ENCODE measurements around the gene ADPRHL1. TPM values are rescaled to one million over a fixed set of nuclear protein-coding genes. Genes with fewer than 3 reads are reported as not detected.
"Not testable (repeated sequence)": the region's sequence is repeated elsewhere in the genome, so short reads cannot be mapped to it uniquely, and the experiment has no call there.

ADPRHL1 gene
- total RNA-seq, 1 donor from 2014 or later: 16.7 TPM

DNA sequence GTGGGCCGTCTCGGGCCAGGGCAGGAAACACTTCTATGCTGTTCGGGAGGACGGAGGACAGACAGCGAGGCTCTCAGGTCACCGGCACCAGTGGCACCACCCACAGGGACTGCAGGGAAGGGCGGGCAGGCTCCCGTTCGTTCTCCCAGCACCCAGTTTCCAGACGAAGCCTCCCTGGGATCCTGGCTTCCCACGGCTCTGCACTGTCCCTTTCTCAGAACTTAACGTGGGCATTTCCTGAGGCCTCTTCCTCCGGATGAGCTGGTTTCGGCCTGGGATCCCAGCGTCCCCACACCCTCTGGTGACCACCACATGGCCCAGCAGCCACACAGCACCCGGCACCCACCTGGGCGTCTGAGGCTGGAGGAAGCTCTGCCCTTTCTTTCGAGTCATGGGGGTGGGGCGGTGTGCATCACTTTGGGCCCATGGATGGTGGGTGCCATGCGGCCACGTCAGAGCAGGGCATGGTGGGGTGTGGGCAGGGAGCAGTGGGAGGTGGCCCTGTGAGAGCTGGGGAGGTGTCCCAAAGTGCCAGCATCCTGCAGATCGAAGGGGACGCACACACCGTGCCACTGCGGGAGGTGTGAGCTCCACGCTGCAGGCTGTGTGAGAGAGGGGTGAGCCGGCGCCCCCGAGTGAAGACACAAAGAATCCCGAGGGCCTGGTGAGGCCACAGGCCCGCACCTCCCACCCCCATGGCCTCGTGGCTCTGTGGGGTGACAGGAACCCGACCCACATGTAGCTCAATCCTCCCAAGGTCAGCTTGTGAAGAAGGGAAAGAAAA lies 50.6 kb downstream of the ADPRHL1 start:
- DNase-seq: no peak

DNA sequence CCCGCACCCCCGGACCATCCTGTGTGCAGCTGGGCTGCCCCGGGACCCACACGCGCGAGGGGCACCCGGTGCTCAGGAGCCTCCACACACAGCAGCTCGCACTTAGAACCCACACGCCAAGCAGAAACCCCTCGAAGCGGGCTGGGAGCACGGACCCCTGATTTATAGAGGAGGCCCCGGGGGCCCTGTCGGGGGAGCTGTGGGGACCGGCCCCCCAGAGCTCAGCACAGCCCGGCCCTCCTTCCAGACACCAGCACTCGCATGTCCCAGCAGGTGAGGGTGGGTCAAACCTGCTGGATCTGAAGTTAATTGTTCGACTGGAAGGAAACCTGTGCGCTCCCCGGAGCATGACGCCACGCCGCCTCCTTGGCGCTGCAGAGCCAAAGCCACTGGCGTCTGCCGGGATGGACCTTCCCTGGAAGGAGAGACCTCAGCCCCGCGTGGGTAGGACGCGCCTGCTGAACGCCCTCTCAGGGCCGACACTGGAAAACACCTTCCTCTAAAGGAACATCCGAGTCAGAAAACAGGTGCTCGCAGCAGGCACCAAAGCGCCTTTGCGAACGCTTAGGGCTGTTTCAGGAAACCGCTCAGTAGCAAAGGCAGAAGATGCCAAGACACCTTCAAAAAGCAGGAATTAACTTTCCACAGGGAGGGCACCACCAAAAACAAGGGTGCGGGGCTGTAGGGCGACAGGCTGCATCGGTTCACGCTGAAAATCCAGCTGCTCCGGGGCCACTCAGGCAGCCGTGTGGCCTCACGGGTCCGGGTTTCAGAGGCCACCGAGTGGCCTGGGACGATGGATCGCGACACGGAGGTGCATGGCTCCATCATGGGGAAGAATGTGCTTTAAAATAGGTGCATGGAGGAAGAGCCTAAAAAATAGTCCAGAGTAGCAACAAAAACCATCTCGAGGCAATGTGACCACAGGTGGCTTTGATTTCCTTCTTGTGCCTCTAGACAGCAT lies 51.6 kb downstream of the ADPRHL1 start:
- no peak for DNase-seq

DNA sequence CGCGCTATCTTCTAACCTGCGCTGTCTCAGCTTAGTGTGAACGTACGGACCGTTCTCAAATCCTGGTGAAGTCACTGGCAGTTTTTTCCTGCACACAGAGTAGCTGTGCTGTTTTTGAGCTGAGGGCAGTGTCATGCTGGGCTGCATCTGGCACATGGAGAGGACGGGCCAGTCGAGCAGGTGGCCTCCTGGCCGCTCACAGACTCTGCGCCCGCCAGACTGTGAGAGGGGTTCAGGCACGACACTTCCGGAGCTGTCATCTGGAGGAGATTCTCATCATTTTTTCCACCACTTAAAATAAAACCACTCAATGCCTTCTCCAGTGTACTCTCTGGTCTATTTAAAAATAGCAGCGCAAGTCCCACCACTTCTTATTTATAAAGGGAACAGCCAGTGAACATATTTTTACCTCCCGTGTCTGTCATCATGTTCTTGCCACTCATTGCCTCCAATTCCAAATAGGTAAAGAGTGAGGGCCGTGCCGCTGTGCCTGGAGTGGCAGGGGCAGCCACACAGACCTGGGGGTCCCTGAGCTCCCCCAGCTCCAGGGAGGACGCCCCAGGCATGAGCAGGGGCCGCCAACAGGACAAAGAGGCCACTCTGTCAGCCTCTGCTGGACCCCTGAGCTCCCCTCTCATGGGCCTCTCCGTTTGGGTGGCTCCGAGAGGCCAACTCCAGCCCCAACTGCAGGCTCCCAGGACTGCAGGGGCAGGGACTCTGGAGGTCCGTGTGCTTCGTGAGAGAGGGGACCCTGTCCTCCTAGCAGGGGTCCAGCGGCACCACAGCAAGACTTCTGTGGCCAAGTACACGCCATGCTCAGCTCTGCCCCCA lies 52.5 kb downstream of the ADPRHL1 start:
- peak; percentile 28 for DNase-seq

DNA sequence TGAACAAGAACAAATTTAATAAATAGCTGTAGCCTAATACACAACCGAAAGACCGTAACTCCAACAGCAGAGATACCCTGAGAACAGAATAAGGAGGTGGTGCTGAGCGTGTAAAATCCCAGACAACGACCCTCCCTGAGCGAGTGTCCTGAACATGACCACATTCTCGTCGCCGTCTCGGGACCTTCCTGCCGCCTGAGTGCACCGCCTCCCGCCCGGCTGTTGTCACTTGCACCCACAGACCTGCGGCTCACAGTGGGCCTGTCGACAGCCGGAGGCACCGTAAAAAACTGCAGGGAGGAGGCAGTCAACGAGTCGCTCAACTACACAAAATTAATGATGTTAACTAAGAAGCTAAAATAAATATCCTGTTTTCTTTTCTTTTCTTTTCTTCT lies 53.5 kb downstream of the ADPRHL1 start:
- no peak for DNase-seq

DNA sequence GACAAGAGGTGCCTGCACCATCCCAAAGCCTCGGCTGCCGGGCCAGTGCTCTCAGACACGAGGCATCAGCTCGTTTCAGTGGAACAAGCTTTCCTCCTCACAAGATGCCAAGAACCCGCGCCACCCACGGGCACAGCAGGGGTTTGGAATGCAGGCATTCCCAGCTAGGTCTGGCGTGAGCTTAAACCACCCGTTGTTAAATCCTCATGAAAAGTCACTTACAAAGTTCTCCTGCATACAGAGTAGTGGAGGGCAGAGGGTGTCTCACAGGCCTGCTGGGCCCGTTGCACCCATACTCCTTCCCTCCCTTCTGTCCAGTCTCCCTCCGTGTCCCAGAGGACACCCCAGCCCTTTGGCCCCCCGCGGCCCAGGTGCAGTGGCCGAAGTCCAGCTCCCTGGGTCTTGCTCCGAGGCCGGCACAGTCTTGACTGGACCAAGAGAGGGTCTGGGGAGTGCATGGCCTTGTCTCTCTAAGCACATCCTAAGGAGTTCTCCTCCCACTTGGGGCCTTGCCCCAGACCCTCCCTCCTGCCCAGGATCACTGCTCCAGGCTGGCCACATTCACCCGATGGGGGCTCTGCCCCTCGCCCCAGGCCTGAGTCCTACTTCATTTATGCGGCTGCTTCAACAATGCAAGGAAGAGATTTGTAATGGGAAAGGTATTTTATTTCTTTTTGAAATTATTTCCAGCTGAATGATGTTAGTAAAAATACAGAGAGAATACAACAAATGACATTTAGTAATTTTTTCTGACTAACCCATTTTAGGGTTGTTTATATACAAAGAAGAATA lies 54.1 kb downstream of the ADPRHL1 start:
- no peak for DNase-seq

DNA sequence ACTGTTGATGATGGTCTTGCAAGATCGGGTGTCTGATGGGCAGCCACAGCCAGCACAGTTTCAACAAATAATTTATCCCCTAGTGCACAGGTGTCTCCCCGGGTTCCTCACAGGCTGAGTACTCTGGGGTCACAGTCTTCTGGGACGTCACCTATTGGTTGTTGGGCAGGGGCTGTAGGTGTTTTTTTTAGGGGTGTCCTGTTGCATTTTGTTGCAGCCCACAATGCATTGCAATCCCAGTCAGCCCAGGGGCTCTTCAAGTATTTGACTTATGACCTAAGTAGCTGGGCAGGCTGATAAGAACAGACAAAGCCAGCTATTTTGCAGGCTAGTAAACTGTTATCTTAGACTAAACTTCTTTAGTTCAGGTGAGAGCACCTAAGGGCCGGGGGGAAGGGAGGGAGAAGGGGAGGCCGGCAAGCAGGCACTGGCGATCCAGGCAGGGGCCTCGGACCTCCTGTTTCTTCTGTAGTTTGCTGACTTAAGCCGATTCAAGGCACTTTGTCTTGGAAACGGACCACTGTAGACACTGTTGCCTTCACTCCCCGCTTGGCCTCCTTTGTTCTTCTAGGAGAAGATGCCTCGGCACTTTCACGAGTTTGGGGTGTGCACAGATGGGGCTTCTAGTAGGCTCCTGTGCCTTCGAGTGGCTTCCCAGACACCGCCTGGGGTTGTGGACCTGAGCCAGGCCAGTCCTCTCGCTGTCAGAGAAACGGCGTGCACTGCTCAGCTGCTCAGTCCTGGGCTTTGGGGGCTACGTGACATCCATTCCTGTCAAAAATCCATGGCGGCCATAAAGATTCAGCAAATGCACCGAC lies 55.5 kb downstream of the ADPRHL1 start:
- no peak for DNase-seq

DNA sequence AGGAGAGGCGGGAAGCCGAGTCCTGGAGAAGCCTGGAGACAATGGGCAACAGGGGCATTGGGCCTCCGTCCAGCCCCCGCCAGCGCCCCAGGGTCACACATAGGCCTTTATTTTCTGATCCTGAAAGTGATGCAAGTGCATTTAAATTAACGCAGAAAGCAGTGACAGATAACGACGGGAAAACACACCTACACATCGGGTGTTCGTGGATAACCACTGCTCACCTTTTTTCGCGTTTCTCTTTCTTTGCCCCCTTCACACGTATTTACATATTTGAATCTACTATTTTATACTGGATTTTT lies 59.0 kb downstream of the ADPRHL1 start:
- no peak for DNase-seq

DNA sequence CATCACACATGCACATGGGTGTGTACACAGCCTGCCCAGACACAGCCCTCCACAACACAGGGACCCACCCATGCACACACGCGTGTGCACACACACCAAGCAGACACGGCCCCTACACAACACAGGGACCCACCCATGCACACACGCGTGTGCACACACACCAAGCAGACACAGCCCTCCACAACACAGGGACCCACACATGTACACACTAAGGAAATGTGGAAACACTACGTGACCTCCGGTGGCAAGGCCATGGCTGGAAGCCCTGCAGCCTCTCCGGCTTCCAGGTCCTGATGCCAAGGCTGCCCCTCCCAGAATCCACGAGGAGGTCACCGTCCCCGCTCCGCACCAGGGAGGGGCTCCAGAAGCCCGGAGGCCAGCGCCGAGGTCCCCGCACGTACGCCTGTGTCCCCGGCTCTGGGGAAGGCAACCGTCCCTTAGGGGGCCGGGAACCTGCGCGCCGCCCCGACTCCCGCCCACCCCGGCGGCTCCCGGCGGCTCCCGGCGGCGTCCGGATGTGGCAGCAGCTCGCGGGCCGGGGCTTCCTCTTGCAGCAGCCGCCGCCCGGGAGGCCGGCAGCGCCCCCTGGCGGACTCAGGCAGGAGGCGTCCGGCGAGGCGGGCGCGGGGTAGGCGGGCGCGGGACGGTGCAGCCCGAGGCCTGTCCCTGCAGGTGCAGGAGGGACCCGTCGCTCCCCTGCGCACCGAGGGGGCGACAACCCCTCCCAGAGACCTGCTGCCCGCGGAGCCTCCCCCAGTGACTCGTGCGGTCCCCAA lies 59.5 kb downstream of the ADPRHL1 start:
- DNase-seq: peak; percentile 34

DNA sequence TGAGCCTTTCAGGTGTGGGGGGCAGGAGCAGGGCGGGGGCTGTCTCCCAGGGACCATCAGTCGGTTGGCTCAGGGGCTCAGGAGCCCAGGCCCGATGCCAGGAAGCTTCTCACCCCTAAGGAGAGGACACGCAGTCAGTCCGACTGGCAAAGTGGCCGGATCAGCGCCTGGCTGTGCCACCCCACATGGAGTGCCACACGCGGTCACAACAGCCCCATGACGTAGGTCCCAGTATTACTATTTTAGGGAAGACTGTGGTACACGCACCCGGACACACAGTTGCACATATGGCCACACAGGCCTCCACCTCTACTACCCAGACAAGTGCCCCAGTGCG lies 60.1 kb downstream of the ADPRHL1 start:
- no peak for DNase-seq

DNA sequence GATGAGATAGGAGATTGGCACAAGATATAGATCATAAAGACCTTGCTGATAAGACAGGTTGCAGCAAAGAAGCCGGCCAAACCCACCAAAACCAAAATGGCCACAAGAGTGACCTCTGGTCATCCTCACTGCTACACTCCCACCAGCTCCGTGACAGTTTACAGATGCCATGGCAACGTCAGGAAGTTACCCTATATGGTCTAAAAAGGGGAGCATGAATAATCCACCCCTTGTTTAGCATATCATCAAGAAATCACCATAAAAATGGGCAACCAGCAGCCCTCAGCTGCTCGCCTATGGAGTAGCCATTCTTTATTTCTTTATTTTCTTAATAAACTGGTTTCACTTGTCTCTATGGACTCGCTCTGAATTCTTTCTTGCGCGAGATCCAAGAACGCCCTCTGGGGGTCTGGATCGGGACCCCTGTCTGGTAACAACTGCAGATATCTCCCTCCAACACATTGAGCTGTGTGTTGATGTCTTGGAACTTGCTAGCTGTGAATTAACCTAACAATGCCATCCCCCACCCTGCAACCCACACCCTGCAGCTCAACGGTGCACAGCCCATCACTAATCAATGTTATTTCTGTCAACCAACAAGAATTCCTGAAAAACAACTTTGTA lies 62.3 kb downstream of the ADPRHL1 start:
- DNase-seq: no peak

DNA sequence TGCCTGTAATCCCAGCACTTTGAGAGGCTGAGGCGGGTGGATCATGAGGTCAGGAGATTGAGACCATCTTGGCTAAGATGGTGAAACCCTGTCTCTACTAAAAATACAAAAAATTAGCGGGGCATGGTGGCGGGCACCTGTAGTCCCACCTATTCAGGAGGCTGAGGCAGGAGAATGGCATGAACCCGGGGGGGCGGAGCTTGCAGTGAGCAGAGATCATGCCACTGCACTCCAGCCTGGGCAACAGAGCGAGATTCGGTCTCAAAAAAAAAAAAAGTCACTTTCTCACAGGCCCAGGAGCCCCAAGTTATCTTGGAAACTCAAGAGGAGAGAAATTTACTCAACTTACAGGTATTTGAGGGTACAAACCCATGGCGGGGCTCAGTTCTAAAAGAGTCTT lies 63.7 kb downstream of the ADPRHL1 start:
- not testable (repeated sequence) for DNase-seq

DNA sequence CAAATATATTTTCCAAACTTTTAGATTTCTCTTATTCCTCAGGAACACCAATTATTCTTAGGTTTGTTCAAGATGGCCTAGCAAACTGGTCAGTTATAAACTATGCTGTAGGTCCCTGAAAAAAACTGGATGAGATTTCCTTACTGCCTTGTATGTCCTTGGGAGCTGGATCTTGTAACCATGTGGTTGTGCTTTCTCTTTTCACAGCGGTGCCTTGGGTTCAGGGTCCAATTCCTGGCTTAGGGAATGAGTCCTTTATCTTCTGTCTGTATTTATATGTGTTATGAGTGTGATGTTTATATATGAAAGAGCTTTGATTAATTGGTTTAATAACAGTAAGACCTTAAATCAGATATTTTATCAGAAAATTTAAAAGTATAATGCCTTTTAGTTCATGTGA lies 65.9 kb downstream of the ADPRHL1 start:
- DNase-seq: no peak

DNA sequence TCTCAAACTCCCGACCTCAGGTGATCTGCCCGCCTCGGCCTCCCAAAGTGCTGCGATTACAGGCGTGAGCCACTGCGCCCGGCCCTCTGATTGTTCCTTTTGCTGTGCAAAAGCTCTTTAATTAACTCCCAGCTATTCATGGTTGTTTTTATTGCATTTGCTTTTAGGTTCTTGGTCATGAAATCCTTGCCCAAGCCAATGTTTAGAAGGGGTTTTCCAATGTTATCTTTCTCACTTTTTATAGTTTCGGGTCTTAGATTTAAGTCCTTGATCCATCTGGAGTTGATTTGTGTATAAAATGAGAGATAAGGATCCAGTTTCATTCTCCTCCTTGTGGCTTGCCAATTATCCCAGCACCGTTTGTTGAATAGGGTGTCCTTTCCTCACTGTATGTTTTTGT lies 70.2 kb downstream of the ADPRHL1 start:
- no peak for DNase-seq

DNA sequence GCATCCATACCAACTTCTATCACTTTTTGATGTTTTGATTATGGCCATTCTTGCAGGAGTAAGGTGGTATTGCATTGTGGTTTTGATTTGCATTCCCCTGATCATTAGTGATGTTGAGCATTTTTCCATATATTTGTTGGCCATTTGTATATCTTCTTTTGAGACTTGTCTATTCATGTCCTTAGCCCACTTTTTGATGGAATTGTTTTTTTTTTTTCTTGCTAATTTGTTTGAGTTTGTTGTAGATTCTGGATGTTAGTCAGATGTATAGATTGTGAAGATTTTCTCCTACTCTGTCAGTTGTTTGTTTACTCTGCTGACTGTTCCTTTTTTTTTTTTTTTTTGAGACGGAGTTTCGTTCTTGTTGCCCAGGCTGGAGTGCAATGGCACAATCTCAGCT lies 70.7 kb downstream of the ADPRHL1 start:
- DNase-seq: not testable (repeated sequence)

DNA sequence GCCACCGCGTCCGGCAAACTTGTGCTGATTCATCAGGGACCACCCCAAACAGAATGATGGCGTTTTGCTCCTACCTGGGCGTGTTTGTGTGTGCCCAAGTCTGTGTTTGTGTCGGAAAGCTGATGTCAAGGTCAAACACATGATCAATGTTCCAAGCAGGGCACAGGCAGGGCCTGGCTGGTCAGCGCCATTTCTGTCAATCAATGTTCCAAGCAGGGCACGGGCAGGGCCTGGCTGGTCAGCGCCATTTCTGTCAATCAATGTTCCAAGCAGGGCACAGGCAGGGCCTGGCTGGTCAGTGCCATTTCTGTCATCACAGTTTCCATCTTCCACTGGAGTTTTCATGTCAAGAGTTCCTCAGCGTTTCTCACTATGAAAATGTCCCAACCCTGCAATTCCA lies 74.5 kb downstream of the ADPRHL1 start:
- DNase-seq: no peak

DNA sequence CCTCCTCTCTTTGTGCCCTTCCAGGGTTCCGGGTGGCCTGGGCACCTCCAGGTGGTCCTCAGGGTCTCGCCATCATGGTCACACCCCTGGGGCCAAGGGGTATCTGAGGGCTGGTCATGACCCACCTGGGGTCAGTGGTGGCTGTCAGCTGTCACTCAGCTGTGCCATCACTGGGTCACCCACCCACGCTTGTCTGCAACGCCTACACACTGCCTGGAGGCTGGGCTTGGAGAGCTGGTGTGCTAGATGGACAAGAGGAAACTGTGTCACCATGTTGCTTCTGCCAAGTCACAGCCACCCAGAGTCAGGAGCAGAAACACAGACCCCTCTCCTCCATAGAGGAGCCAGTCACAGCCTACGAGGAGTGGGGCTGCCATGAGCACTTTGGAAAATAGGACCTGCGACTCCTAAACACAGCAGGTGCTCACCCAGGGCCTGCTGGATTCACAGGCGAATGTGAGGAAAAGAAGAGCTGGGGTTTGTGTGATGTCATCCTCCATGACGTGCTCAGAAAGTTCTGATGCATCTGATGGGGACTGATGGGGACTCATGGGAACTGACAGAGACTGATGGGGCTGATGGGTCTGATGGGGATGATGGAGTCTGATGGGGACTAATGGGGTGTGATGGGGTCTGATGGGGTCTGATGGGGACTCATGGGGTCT lies 78.6 kb downstream of the ADPRHL1 start:
- DNase-seq: no peak

DNA sequence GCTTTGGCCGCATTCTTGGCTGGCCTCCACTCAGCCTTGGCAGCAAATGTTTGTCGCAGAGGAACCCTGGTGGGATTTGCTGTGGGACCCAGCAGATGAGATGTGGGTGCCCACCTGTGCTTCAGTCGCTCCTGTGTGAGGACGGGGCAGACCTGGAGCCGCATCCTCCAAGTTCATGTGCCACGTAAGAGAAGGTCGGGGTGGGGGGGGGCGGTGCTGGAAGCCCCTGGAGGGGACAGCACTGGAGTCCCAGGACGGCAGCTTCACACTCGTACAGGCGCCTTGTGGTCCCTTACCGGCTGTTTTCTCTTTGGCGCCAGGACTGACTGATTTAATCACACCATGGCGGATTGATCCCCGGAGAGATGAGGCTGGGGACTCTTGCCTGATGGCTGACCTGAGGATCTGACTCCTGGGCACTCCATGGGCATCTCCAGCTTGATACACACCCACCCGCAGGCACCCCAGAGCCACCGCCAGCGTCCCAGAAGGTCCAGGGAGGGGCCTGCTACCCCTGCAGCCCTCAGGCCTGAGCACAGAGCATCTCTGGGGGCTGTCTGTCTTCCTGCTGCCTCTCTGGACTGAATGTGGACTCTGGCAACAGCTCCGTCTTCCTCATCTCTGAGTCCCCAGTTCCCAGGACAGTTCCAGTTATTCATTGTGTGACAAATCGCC lies 79.3 kb downstream of the ADPRHL1 start:
- DNase-seq: no peak

DNA sequence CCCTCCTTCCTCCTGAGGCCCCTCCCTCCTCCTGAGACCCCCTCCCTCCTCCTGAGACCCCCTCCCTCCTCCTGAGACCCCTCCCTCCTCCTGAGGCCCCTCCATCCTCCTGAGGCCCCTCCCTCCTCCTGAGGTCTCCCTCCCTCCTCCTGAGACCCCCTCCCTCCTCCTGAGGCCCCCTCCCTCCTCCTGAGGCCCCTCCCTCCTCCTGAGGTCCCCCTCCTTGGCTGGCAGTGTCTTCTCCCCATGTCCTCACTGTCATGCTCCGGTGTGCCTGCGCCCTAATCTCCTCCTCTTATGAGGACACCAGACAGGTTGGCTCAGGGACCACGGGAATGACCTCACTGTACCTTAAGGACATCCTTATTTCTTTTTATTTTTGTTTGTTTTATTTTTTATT lies 81.6 kb downstream of the ADPRHL1 start:
- DNase-seq: not testable (repeated sequence)

DNA sequence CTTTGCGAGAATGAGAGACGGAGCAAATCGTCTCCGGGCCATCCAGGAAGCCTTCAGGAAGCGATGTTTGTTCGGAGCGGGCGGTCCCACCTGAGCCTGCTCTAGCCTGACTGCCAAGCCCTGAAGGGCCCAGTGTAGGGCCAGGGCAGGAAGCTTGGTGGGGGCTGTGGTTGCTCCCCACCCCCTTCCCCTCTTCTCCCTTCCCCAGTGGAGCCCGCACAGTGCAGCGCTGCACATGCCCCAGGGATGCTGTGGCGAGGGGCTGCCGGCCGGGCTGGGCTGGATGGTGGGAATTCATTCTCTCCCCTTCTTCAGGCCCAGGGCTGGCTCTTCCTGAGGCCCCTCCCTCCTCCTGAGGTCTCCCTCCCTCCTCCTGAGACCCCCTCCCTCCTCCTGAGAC lies 82.2 kb downstream of the ADPRHL1 start:
- no peak for DNase-seq

Data from skin of body (tissue), 2 donors.